GM19455 (cell line): ENCODE measurements around the gene DUSP8.
"Not testable (repeated sequence)": the region's sequence is repeated elsewhere in the genome, so short reads cannot be mapped to it uniquely, and the experiment has no call there.

Source experiments
- ATAC-seq: cut with Tn5 transposase; IDR thresholded peaks from one replicate; pipeline ENCODE4 v1.9.1; 2021; ENCODE audit not compliant: unreplicated experiment

DUSP8 gene

GRCh38 chr11:1589191-1589963 is 17.3 kb upstream of the DUSP8 start:
- ATAC-seq = not testable (repeated sequence)

GRCh38 chr11:1586699-1587098 is 14.6 kb upstream of the DUSP8 start:
- ATAC-seq = no peak

- not testable (repeated sequence) for ATAC-seq
These were observed 12.7 kb upstream of the DUSP8 start, which contains the start of gene KRTAP5-1 for GRCh38 chr11:1584661-1585370. TSS of gene KRTAP5-1 (minus strand) at chr11:1585283. CDS start at chr11:1585249, 34 bp downstream.

- ATAC-seq = not testable (repeated sequence)
These were observed 10.8 kb upstream of the DUSP8 start for GRCh38 chr11:1582909-1583308.

- no peak for ATAC-seq
These were observed 9.9 kb upstream of the DUSP8 start for GRCh38 chr11:1581976-1582375.

GRCh38 chr11:1576825-1577224 is 4.8 kb upstream of the DUSP8 start:
- no peak for ATAC-seq

GRCh38 chr11:1575756-1576155 is 3.7 kb upstream of the DUSP8 start:
- not testable (repeated sequence) for ATAC-seq

- no peak for ATAC-seq
These were observed 2.8 kb upstream of the DUSP8 start for GRCh38 chr11:1574933-1575242.

- no peak for ATAC-seq
These were observed 2.3 kb upstream of the DUSP8 start for GRCh38 chr11:1574238-1574932.

- no peak for ATAC-seq
These were observed 1.8 kb upstream of the DUSP8 start for GRCh38 chr11:1573903-1574237.

- ATAC-seq = no peak
These were observed 1.2 kb upstream of the DUSP8 start for GRCh38 chr11:1573077-1573902.

GRCh38 chr11:1571760-1572196 is 293 bp downstream of the DUSP8 start:
- ATAC-seq = no peak

GRCh38 chr11:1570896-1571759 is 943 bp downstream of the DUSP8 start:
- ATAC-seq = no peak

GRCh38 chr11:1570531-1570895 is 1.6 kb downstream of the DUSP8 start:
- ATAC-seq = no peak

GRCh38 chr11:1570001-1570453 is 2.0 kb downstream of the DUSP8 start:
- no peak for ATAC-seq

GRCh38 chr11:1569251-1569780 is 2.8 kb downstream of the DUSP8 start:
- no peak for ATAC-seq

GRCh38 chr11:1568441-1568911 is 3.6 kb downstream of the DUSP8 start:
- ATAC-seq = no peak

GRCh38 chr11:1567721-1568100 is 4.4 kb downstream of the DUSP8 start:
- no peak for ATAC-seq

GRCh38 chr11:1567052-1567720 is 4.9 kb downstream of the DUSP8 start:
- ATAC-seq = no peak
